GM18907 (cell line): ENCODE data around the gene RBAK.
"Not testable (repeated sequence)": the region's sequence is repeated elsewhere in the genome, so short reads cannot be mapped to it uniquely, and the experiment has no call there.

Source experiments
- ATAC-seq: cut with Tn5 transposase; IDR thresholded peaks from one replicate; pipeline ENCODE4 v1.9.1; 2021; ENCODE audit warnings: mild to moderate bottlenecking, moderate library complexity; ENCODE audit not compliant: unreplicated experiment

The RBAK gene

GRCh38 chr7:5050676-5051075 is 5.0 kb downstream of the RBAK start:
- ATAC-seq, result no peak

GRCh38 chr7:5051731-5052130 is 6.1 kb downstream of the RBAK start:
- not testable (repeated sequence) for ATAC-seq

GRCh38 chr7:5053175-5053574 is 7.5 kb downstream of the RBAK start:
- no peak for ATAC-seq

GRCh38 chr7:5063698-5064097 is 18.0 kb downstream of the RBAK start:
- ATAC-seq, result no peak

GRCh38 chr7:5064391-5065106 is 18.9 kb downstream of the RBAK start:
- no peak for ATAC-seq

GRCh38 chr7:5065107-5065407 is 19.4 kb downstream of the RBAK start:
- ATAC-seq, result no peak

GRCh38 chr7:5068521-5068920 is 22.9 kb downstream of the RBAK start:
- no peak for ATAC-seq

GRCh38 chr7:5070206-5070605 is 24.5 kb downstream of the RBAK start:
- no peak for ATAC-seq

GRCh38 chr7:5075187-5075586 is 29.5 kb downstream of the RBAK start:
- ATAC-seq, result not testable (repeated sequence)

- ATAC-seq, result no peak
Observed at GRCh38 chr7:5077740-5078139, 32.1 kb downstream of the RBAK start.

- ATAC-seq, result no peak
Observed at GRCh38 chr7:5082806-5083205, 37.1 kb downstream of the RBAK start.

GRCh38 chr7:5083311-5083711 is 37.7 kb downstream of the RBAK start:
- no peak for ATAC-seq

GRCh38 chr7:5086256-5086655 is 40.6 kb downstream of the RBAK start:
- ATAC-seq, result no peak

GRCh38 chr7:5088228-5088833 is 42.7 kb downstream of the RBAK start:
- not testable (repeated sequence) for ATAC-seq

GRCh38 chr7:5088906-5089305 is 43.2 kb downstream of the RBAK start:
- ATAC-seq, result no peak

- no peak for ATAC-seq
Observed at GRCh38 chr7:5093948-5094347, 48.3 kb downstream of the RBAK start.

- no peak for ATAC-seq
Observed at GRCh38 chr7:5094641-5095040, 49.0 kb downstream of the RBAK start.

GRCh38 chr7:5116359-5116758 is 70.7 kb downstream of the RBAK start:
- ATAC-seq, result no peak

- ATAC-seq, result no peak
Observed at GRCh38 chr7:5117095-5117970, 71.7 kb downstream of the RBAK start.
